ENCODE results near the gene COL27A1. TPM values are rescaled to one million over a fixed set of nuclear protein-coding genes. Genes with fewer than 3 reads are reported as not detected.

COL27A1 gene
- total and polyA plus RNA-seq, 2 donors from 2014 or later: 13.6 to 45.6 TPM

GRCh38 chr9:114240216-114240615 lies 84.9 kb downstream of the COL27A1 start:
- intact Hi-C loops (cut with DNase I): no loop called here
- Histone ChIP-seq H3K4me3 (ENCODE audit: low read length in 3 of 3) (no peak overlapping the region), H3K27ac (ENCODE audit: low read depth in 2 of 2, low read length in 2 of 2) (no peak overlapping the region), H3K36me3 (ENCODE audit: control insufficient read depth in 2 of 3, insufficient read depth in 3 of 3, low read length in 3 of 3) (peaks cover 0 to 3% (median 0%) of the 10 kb centered on the region in 3 donors), H3K9ac (ENCODE audit: low read length in 3 of 3) (no peak overlapping the region), H3K4me1 (ENCODE audit: control insufficient read depth in 2 of 3, insufficient read depth in 2 of 3, low read depth in 1 of 3, low read length in 3 of 3) (peaks cover 0 to 7% (median 0%) of the 10 kb centered on the region in 3 donors), H3K27me3 (ENCODE audit: control insufficient read depth, insufficient read depth, low read length) (no peaks in the 10 kb centered on the region), H3K9me3 (ENCODE audit: control insufficient read depth in 2 of 3, insufficient read depth in 1 of 3, low read length in 3 of 3) (no peaks in the 10 kb centered on the region)
- no peak for FAIRE-seq
- TF ChIP-seq CTCF (IDR thresholded peaks at IDR 0.05; ENCODE audit: borderline replicate concordance, extremely low read depth, insufficient read depth): no peak
- no peak for DNase-seq

- H3K27ac ChIP-seq (ENCODE audit: low read depth in 2 of 2, low read length in 2 of 2): no peak overlapping the region
- intact Hi-C loops (cut with DNase I): no loop called here
- DNase-seq: no peak
- H3K4me3 ChIP-seq (ENCODE audit: low read length in 3 of 3): no peak overlapping the region
- H3K9me3 ChIP-seq (ENCODE audit: control insufficient read depth in 2 of 3, insufficient read depth in 1 of 3, low read length in 3 of 3): no peaks in the 10 kb centered on the region
- TF ChIP-seq CTCF (IDR thresholded peaks at IDR 0.05; ENCODE audit: borderline replicate concordance, extremely low read depth, insufficient read depth): no peak
- no peak overlapping the region for H3K9ac ChIP-seq (ENCODE audit: low read length in 3 of 3)
- FAIRE-seq: no peak
- peaks cover 0 to 7% (median 0%) of the 10 kb centered on the region in 3 donors for H3K4me1 ChIP-seq (ENCODE audit: control insufficient read depth in 2 of 3, insufficient read depth in 2 of 3, low read depth in 1 of 3, low read length in 3 of 3)
- peaks cover 0 to 3% (median 0%) of the 10 kb centered on the region in 3 donors for H3K36me3 ChIP-seq (ENCODE audit: control insufficient read depth in 2 of 3, insufficient read depth in 3 of 3, low read length in 3 of 3)
- no peaks in the 10 kb centered on the region for H3K27me3 ChIP-seq (ENCODE audit: control insufficient read depth, insufficient read depth, low read length)
Observed at GRCh38 chr9:114240647-114241558, 85.6 kb downstream of the COL27A1 start.

- peaks cover 0 to 3% (median 0%) of the 10 kb centered on the region in 3 donors for H3K36me3 ChIP-seq (ENCODE audit: control insufficient read depth in 2 of 3, insufficient read depth in 3 of 3, low read length in 3 of 3)
- H3K9ac ChIP-seq (ENCODE audit: low read length in 3 of 3): no peak overlapping the region
- H3K9me3 ChIP-seq (ENCODE audit: control insufficient read depth in 2 of 3, insufficient read depth in 1 of 3, low read length in 3 of 3): no peaks in the 10 kb centered on the region
- no peak overlapping the region for H3K27ac ChIP-seq (ENCODE audit: low read depth in 2 of 2, low read length in 2 of 2)
- no peak for TF ChIP-seq CTCF (IDR thresholded peaks at IDR 0.05; ENCODE audit: borderline replicate concordance, extremely low read depth, insufficient read depth)
- DNase-seq (no peak), FAIRE-seq (no peak)
- H3K4me1 ChIP-seq (ENCODE audit: control insufficient read depth in 2 of 3, insufficient read depth in 2 of 3, low read depth in 1 of 3, low read length in 3 of 3): peaks cover 0 to 7% (median 0%) of the 10 kb centered on the region in 3 donors
- intact Hi-C loops (cut with DNase I): no loop called here
- H3K4me3 ChIP-seq (ENCODE audit: low read length in 3 of 3): no peak overlapping the region
- H3K27me3 ChIP-seq (ENCODE audit: control insufficient read depth, insufficient read depth, low read length): no peaks in the 10 kb centered on the region
Observed at GRCh38 chr9:114242837-114243236, 87.5 kb downstream of the COL27A1 start.

All from kidney (tissue), 14 donors.